GM12878 (cell line): ENCODE data around the gene BLOC1S3. TPM values are rescaled to one million over a fixed set of nuclear protein-coding genes. Genes with fewer than 3 reads are reported as not detected.

ENCODE experiments used
- CREB1 ChIP-seq: IDR thresholded peaks from 2 replicates; pipeline ENCODE4 v1.6.1; 2012; ENCODE audit warnings: low read depth, mild to moderate bottlenecking, inconsistent platforms
- MYC ChIP-seq: IDR thresholded peaks from 2 replicates; pipeline ENCODE4 v1.6.1; 2011; ENCODE audit warnings: mild to moderate bottlenecking, low read length, moderate library complexity, inconsistent platforms; ENCODE audit not compliant: insufficient read depth, insufficient replicate concordance, insufficient read length, severe bottlenecking
- POLR2AphosphoS5 ChIP-seq: IDR thresholded peaks from 2 replicates; pipeline ENCODE4 v1.6.1; 2011; ENCODE audit warnings: mild to moderate bottlenecking, low read length, inconsistent platforms
- RCOR1 ChIP-seq: conservative IDR thresholded peaks from 2 replicates; pipeline ENCODE4 v1.6.1; 2012; ENCODE audit warnings: low read depth, low read length, improper control_type of control experiment
- RFX5 ChIP-seq: IDR thresholded peaks from 2 replicates; pipeline ENCODE4 v1.6.1; 2011; ENCODE audit warnings: low read depth, low read length, improper control_type of control experiment
- SP1 ChIP-seq: IDR thresholded peaks from one replicate; pipeline ENCODE4 v1.6.1; 2011; ENCODE audit warnings: low read depth, low read length
- SUZ12 ChIP-seq: fragments of 200-600 bp; sonication (generic); IDR thresholded peaks from one replicate; pipeline ENCODE4 v1.6.1; 2018; ENCODE audit warnings: antibody characterized with exemption, mild to moderate bottlenecking; ENCODE audit not compliant: unreplicated experiment
- ZNF622 ChIP-seq: fragments of 450-650 bp; IDR thresholded peaks from 2 replicates; pipeline ENCODE4 v1.6.1; 2017; ENCODE audit warnings: mild to moderate bottlenecking, inconsistent platforms
- polyA plus RNA-seq, 11 experiments: library from polyadenylated mRNA; depleted of rRNA in 4 of 11; unstranded in 6 of 11; stranded (reverse) in 5 of 11; fragments of >200 nt; fragmentation: Nextera tagmentation in 4 of 11; fragmentation: Illumina TruSeq in 1 of 11; extraction: Ambion mirVana in 4 of 11; extraction: Trizol in 1 of 11; gene quantifications; 1 replicate in 1 of 11; 2 replicates in 10 of 11; pipeline versions ENCODE4 v1.2.1 to v1.2.3, GENCODE V29; 2011 to 2016; ENCODE audit warnings: inconsistent platforms in 2 of 11, missing spikeins in 2 of 11, low read depth in 1 of 11
- total RNA-seq, 4 experiments: library from RNA; depleted of rRNA in 3 of 4; stranded (reverse); fragments of >200 nt in 3 of 4; fragmentation: Illumina TruSeq in 1 of 4; extraction: Trizol in 1 of 4; gene quantifications; 2 replicates each; pipeline versions ENCODE4 v1.2.1 to v1.2.3, GENCODE V29; 2013 to 2021
- TF ChIP-seq, protein P1 (sequence below): fragments of 450-650 bp; IDR thresholded peaks from 2 replicates; pipeline ENCODE4 v1.6.1; 2017; ENCODE audit warnings: borderline replicate concordance
- TF ChIP-seq, protein P2 (sequence below): fragments of 450-650 bp; IDR thresholded peaks from 2 replicates; pipeline ENCODE4 v1.6.1; 2018; ENCODE audit warnings: borderline replicate concordance, mild to moderate bottlenecking; ENCODE audit not compliant: partially characterized antibody
- TF ChIP-seq, protein P3 (sequence below): IDR thresholded peaks from 2 replicates; pipeline ENCODE4 v1.6.1; 2012; ENCODE audit warnings: mild to moderate bottlenecking, low read depth, low read length
- TF ChIP-seq, protein P4 (sequence below): fragments of 450-650 bp; formaldehyde crosslinking; IDR thresholded peaks from 2 replicates; pipeline ENCODE4 v1.4.0; 2022; ENCODE audit warnings: mild to moderate bottlenecking, moderate library complexity
- TF ChIP-seq, protein P5 (sequence below): fragments of 450-650 bp; formaldehyde crosslinking; IDR thresholded peaks from 2 replicates; pipeline ENCODE4 v1.5.0; 2022; ENCODE audit warnings: mild to moderate bottlenecking, missing genetic modification characterization

BLOC1S3 gene
- total and polyA plus RNA-seq, 10 of the 15 experiments (the other 5 are each of a cell fraction or from before 2014, with no cell fraction given): 3.6 to 18.3 (median 10.4) TPM

DNA sequence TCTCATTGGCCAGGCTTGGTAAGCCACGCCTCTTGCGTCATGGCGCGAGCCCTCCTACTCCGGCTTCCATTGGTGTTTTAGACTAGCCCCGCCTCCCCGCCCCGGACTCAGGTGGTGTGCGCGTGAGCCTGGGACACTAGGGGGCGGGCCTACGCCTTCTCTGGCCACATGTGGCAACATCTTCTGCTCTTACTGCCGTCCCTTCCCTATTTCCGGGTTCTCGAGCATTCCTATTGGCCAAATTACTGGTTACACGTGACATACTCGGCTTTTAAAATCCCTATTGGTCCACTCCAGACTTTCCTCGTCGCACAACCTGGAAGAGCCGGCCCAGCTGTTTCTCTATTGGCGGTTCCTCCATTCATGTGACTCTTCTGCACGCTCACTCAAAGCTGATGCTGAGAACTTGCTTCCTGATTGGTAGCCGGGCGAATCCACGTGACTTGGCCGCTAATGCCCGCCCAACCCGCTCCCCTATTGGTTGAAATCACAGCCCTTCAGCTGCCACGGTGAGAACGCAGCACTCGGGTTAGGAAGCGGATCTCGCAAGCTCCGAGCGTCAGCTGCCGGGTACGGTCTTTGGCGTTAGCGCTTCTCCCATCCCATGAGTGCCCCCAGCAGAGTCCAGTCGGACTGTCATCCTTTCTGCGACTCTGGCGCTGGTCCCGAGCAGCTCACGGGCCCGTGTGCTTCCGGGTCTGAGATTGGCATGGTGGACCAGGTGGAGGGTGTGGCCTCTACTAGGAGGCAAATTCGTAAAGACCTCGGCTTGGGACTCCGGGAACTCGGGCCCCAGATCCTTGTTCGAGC, at the start of gene BLOC1S3 (continued):
- TF ChIP-seq, protein P1, sequence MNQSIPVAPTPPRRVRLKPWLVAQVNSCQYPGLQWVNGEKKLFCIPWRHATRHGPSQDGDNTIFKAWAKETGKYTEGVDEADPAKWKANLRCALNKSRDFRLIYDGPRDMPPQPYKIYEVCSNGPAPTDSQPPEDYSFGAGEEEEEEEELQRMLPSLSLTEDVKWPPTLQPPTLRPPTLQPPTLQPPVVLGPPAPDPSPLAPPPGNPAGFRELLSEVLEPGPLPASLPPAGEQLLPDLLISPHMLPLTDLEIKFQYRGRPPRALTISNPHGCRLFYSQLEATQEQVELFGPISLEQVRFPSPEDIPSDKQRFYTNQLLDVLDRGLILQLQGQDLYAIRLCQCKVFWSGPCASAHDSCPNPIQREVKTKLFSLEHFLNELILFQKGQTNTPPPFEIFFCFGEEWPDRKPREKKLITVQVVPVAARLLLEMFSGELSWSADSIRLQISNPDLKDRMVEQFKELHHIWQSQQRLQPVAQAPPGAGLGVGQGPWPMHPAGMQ: no peak
- TF ChIP-seq, protein P2, sequence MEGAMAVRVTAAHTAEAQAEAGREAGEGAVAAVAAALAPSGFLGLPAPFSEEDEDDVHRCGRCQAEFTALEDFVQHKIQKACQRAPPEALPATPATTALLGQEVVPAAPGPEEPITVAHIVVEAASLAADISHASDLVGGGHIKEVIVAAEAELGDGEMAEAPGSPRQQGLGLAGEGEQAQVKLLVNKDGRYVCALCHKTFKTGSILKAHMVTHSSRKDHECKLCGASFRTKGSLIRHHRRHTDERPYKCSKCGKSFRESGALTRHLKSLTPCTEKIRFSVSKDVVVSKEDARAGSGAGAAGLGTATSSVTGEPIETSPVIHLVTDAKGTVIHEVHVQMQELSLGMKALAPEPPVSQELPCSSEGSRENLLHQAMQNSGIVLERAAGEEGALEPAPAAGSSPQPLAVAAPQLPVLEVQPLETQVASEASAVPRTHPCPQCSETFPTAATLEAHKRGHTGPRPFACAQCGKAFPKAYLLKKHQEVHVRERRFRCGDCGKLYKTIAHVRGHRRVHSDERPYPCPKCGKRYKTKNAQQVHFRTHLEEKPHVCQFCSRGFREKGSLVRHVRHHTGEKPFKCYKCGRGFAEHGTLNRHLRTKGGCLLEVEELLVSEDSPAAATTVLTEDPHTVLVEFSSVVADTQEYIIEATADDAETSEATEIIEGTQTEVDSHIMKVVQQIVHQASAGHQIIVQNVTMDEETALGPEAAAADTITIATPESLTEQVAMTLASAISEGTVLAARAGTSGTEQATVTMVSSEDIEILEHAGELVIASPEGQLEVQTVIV: peak; percentile 92
- TF ChIP-seq RCOR1 (no peak), MYC (peak; percentile 77), SP1 (peak; percentile 93), CREB1 (peak; percentile 96), SUZ12 (no peak), RFX5 (peak; percentile 99), ZNF622 (no peak), POLR2AphosphoS5 (peak; percentile 82)
- TF ChIP-seq, protein P3, sequence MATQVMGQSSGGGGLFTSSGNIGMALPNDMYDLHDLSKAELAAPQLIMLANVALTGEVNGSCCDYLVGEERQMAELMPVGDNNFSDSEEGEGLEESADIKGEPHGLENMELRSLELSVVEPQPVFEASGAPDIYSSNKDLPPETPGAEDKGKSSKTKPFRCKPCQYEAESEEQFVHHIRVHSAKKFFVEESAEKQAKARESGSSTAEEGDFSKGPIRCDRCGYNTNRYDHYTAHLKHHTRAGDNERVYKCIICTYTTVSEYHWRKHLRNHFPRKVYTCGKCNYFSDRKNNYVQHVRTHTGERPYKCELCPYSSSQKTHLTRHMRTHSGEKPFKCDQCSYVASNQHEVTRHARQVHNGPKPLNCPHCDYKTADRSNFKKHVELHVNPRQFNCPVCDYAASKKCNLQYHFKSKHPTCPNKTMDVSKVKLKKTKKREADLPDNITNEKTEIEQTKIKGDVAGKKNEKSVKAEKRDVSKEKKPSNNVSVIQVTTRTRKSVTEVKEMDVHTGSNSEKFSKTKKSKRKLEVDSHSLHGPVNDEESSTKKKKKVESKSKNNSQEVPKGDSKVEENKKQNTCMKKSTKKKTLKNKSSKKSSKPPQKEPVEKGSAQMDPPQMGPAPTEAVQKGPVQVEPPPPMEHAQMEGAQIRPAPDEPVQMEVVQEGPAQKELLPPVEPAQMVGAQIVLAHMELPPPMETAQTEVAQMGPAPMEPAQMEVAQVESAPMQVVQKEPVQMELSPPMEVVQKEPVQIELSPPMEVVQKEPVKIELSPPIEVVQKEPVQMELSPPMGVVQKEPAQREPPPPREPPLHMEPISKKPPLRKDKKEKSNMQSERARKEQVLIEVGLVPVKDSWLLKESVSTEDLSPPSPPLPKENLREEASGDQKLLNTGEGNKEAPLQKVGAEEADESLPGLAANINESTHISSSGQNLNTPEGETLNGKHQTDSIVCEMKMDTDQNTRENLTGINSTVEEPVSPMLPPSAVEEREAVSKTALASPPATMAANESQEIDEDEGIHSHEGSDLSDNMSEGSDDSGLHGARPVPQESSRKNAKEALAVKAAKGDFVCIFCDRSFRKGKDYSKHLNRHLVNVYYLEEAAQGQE: no peak
- TF ChIP-seq, protein P4, sequence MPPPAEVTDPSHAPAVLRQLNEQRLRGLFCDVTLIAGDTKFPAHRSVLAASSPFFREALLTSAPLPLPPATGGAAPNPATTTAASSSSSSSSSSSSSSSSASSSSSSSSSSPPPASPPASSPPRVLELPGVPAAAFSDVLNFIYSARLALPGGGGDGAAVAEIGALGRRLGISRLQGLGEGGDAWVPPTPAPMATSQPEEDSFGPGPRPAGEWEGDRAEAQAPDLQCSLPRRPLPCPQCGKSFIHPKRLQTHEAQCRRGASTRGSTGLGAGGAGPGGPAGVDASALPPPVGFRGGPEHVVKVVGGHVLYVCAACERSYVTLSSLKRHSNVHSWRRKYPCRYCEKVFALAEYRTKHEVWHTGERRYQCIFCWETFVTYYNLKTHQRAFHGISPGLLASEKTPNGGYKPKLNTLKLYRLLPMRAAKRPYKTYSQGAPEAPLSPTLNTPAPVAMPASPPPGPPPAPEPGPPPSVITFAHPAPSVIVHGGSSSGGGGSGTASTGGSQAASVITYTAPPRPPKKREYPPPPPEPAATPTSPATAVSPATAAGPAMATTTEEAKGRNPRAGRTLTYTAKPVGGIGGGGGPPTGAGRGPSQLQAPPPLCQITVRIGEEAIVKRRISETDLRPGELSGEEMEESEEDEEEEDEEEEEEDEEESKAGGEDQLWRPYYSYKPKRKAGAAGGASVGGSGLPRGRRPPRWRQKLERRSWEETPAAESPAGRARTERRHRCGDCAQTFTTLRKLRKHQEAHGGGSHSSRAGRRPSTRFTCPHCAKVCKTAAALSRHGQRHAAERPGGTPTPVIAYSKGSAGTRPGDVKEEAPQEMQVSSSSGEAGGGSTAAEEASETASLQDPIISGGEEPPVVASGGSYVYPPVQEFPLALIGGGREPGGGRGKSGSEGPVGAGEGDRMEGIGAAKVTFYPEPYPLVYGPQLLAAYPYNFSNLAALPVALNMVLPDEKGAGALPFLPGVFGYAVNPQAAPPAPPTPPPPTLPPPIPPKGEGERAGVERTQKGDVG (CRISPR knock-in tag): no peak
- TF ChIP-seq, protein P5, sequence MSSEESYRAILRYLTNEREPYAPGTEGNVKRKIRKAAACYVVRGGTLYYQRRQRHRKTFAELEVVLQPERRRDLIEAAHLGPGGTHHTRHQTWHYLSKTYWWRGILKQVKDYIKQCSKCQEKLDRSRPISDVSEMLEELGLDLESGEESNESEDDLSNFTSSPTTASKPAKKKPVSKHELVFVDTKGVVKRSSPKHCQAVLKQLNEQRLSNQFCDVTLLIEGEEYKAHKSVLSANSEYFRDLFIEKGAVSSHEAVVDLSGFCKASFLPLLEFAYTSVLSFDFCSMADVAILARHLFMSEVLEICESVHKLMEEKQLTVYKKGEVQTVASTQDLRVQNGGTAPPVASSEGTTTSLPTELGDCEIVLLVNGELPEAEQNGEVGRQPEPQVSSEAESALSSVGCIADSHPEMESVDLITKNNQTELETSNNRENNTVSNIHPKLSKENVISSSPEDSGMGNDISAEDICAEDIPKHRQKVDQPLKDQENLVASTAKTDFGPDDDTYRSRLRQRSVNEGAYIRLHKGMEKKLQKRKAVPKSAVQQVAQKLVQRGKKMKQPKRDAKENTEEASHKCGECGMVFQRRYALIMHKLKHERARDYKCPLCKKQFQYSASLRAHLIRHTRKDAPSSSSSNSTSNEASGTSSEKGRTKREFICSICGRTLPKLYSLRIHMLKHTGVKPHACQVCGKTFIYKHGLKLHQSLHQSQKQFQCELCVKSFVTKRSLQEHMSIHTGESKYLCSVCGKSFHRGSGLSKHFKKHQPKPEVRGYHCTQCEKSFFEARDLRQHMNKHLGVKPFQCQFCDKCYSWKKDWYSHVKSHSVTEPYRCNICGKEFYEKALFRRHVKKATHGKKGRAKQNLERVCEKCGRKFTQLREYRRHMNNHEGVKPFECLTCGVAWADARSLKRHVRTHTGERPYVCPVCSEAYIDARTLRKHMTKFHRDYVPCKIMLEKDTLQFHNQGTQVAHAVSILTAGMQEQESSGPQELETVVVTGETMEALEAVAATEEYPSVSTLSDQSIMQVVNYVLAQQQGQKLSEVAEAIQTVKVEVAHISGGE (CRISPR knock-in tag): no peak
